A549 (cell line): ENCODE results near the gene RAB3GAP1. TPM values are rescaled to one million over a fixed set of nuclear protein-coding genes. Genes with fewer than 3 reads are reported as not detected.
A peak's percentile ranks its signal among the peaks of the same experiment; 100 is the strongest.

ENCODE experiments used
- ATAC-seq, 2 experiments: fragments of 200-7000 bp in 1 of 2; fragments of >200 bp in 1 of 2; cut with Nextera tagmentation in 1 of 2; cut with Tn5 transposase in 1 of 2; 3 replicates each; pipeline versions ENCODE4 v1.8.0 to v1.9.1; 2018 to 2020; ENCODE audit warnings: mild to moderate bottlenecking in 1 of 2, moderate library complexity in 1 of 2
- CTCF ChIA-PET: fragments of 300-600 bp; sonication (Branson Sonifier 250); formaldehyde crosslinking; extraction: SDS; loops from one replicate; lab custom pipeline; 2021; ENCODE audit warnings: antibody characterized with exemption, inconsistent platforms; lab: Yijun Ruan, JAX
- POLR2A ChIA-PET: fragments of 350-600 bp; formaldehyde crosslinking; extraction: SDS; loops from one replicate; lab custom pipeline; 2021; ENCODE audit warnings: antibody characterized with exemption, inconsistent platforms; lab: Yijun Ruan, JAX
- DNase-seq, 2 experiments: peaks; one replicate each; pipeline versions ENCODE4 v3.0.0 to v3.0.0-alpha.2; 2011 to 2016; ENCODE audit warnings: low read depth in 1 of 2, low spot score in 1 of 2
- FAIRE-seq: peaks from 2 replicates; lab custom pipeline; 2011; peaks lifted over from hg19 to GRCh38; lab: Jason Lieb, UNC
- H3K27ac ChIP-seq, 2 experiments: fragments of >200 bp; sonication (Bioruptor Twin); formaldehyde crosslinking; 3 replicates each; pipeline ENCODE4 v1.5.1; 2016 to 2017
- H3K4me1 ChIP-seq: fragments of >200 bp; sonication (Bioruptor Twin); formaldehyde crosslinking; 3 replicates; pipeline ENCODE4 v1.6.1; 2016
- H3K4me2 ChIP-seq: fragments of >200 bp; sonication (Bioruptor Twin); formaldehyde crosslinking; 3 replicates; pipeline ENCODE4 v1.6.1; 2016
- H3K4me3 ChIP-seq: fragments of >200 bp; sonication (Bioruptor Twin); formaldehyde crosslinking; 3 replicates; pipeline ENCODE4 v1.5.1; 2016
- H3K9me3 ChIP-seq: fragments of >200 bp; sonication (Bioruptor Twin); formaldehyde crosslinking; 3 replicates; pipeline ENCODE4 v1.6.1; 2016
- CBX2 ChIP-seq: fragments of 200-600 bp; sonication (generic); IDR thresholded peaks from 2 replicates; pipeline ENCODE4 v1.6.1; 2016; ENCODE audit warnings: low read depth, mild to moderate bottlenecking, borderline replicate concordance
- CEBPB ChIP-seq, 2 experiments: fragments of >200 bp in 1 of 2; sonication (Bioruptor Twin) in 1 of 2; formaldehyde crosslinking in 1 of 2; IDR thresholded peaks; 2 replicates each; pipeline ENCODE4 v1.6.1; 2012 to 2016
- EHF ChIP-seq: fragments of 250-450 bp; sonication (Bioruptor Pico); IDR thresholded peaks from 2 replicates; pipeline ENCODE4 v1.5.0; 2020; ENCODE audit warnings: mild to moderate bottlenecking
- EP300 ChIP-seq, 2 experiments: fragments of >200 bp; sonication (Bioruptor Twin); formaldehyde crosslinking; IDR thresholded peaks; 2 replicates in 1 of 2; 3 replicates in 1 of 2; pipeline ENCODE4 v1.6.1; 2016 to 2017
- FOSL2 ChIP-seq, 2 experiments: fragments of 450-650 bp in 1 of 2; fragments of >200 bp in 1 of 2; sonication (Bioruptor Twin) in 1 of 2; formaldehyde crosslinking; IDR thresholded peaks; 2 replicates each; pipeline versions ENCODE4 v1.5.0 to v1.6.1; 2016 to 2020; ENCODE audit warnings: mild to moderate bottlenecking in 1 of 2, moderate library complexity in 1 of 2
- GATA3 ChIP-seq: IDR thresholded peaks from 2 replicates; pipeline ENCODE4 v1.6.1; 2012; ENCODE audit warnings: borderline replicate concordance
- HDAC2 ChIP-seq: fragments of 200-600 bp; sonication (generic); IDR thresholded peaks from 2 replicates; pipeline ENCODE4 v1.6.1; 2016
- JUN ChIP-seq, 2 experiments: fragments of >200 bp; sonication (Bioruptor Twin); formaldehyde crosslinking; IDR thresholded peaks; 2 replicates in 1 of 2; 3 replicates in 1 of 2; pipeline ENCODE4 v1.6.1; 2016 to 2017
- MAFK ChIP-seq: fragments of 450-650 bp; IDR thresholded peaks from 2 replicates; pipeline ENCODE4 v1.6.1; 2014; ENCODE audit not compliant: partially characterized antibody
- MAZ ChIP-seq: fragments of 150-350 bp; IDR thresholded peaks from 2 replicates; pipeline ENCODE4 v1.6.1; 2014; ENCODE audit warnings: antibody characterized with exemption, low read depth, low read length, borderline replicate concordance
- POLR2A ChIP-seq: IDR thresholded peaks from 2 replicates; pipeline ENCODE4 v1.6.1; 2012; ENCODE audit warnings: mild to moderate bottlenecking, low read length
- POLR2AphosphoS2 ChIP-seq: conservative IDR thresholded peaks from 2 replicates; pipeline ENCODE4 v1.6.1; 2012; ENCODE audit warnings: low read length, improper control_type of control experiment, inconsistent platforms
- RAD21 ChIP-seq, 2 experiments: fragments of >200 bp in 1 of 2; sonication (Bioruptor Twin) in 1 of 2; formaldehyde crosslinking in 1 of 2; IDR thresholded peaks in 1 of 2; conservative IDR thresholded peaks in 1 of 2; 2 replicates in 1 of 2; 3 replicates in 1 of 2; pipeline ENCODE4 v1.6.1; 2012 to 2018; ENCODE audit warnings: inconsistent platforms in 1 of 2
- SMC3 ChIP-seq: fragments of >200 bp; sonication (Bioruptor Twin); formaldehyde crosslinking; IDR thresholded peaks from 3 replicates; pipeline ENCODE4 v1.6.1; 2018; ENCODE audit warnings: inconsistent platforms
- TFCP2L1 ChIP-seq: fragments of 250-450 bp; sonication (Bioruptor Pico); IDR thresholded peaks from 2 replicates; pipeline ENCODE4 v1.5.0; 2021; ENCODE audit warnings: mild to moderate bottlenecking
- ZC3H11A ChIP-seq: fragments of 450-650 bp; IDR thresholded peaks from 2 replicates; pipeline ENCODE4 v1.6.1; 2014; ENCODE audit warnings: antibody characterized with exemption, mild to moderate bottlenecking
- ZNF302 ChIP-seq: fragments of 250-450 bp; sonication (Bioruptor Pico); IDR thresholded peaks from 2 replicates; pipeline ENCODE4 v1.9.0; 2021; ENCODE audit warnings: inconsistent platforms, mild to moderate bottlenecking, moderate library complexity
- ZSCAN20 ChIP-seq: fragments of 250-450 bp; sonication (Bioruptor Pico); IDR thresholded peaks from 2 replicates; pipeline ENCODE4 v1.8.0; 2022; ENCODE audit warnings: mild to moderate bottlenecking, moderate library complexity
- WGBS: methylation state at CpG from one replicate; pipeline ENCODE4 v1.1.6; 2017; ENCODE audit errors: missing lambda C conversion rate; 5-methylcytosine and 5-hydroxymethylcytosine counted together
- polyA plus RNA-seq, 4 experiments: library from polyadenylated mRNA; depleted of rRNA in 3 of 4; stranded (reverse); fragments of >200 nt; fragmentation: RNase III in 1 of 4; extraction: RNeasy Plus Mini Kit Qiagen cat#74134 plus additional on column Dnase treatment in 1 of 4; gene quantifications; 2 replicates in 3 of 4; 3 replicates in 1 of 4; pipeline ENCODE4 v1.2.3, GENCODE V29; 2011 to 2017
- TF ChIP-seq, protein P1 (sequence below): fragments of >200 bp; sonication (Bioruptor Twin); formaldehyde crosslinking; IDR thresholded peaks from 3 replicates; pipeline ENCODE4 v1.5.1; 2016
- TF ChIP-seq, protein P2 (sequence below): IDR thresholded peaks from 2 replicates; pipeline ENCODE4 v1.6.1; 2012; ENCODE audit warnings: low read depth, borderline replicate concordance
- TF ChIP-seq, protein P3 (sequence below): IDR thresholded peaks from 2 replicates; pipeline ENCODE4 v1.6.1; 2012
- TF ChIP-seq, protein P4 (sequence below): fragments of >200 bp; sonication (Bioruptor Twin); formaldehyde crosslinking; IDR thresholded peaks from 2 replicates; pipeline ENCODE4 v1.6.1; 2016

The RAB3GAP1 gene
- polyA plus RNA-seq, 2 of the 4 experiments (the other 2 are of a cell fraction), result 29.7 to 44.6 TPM

DNA sequence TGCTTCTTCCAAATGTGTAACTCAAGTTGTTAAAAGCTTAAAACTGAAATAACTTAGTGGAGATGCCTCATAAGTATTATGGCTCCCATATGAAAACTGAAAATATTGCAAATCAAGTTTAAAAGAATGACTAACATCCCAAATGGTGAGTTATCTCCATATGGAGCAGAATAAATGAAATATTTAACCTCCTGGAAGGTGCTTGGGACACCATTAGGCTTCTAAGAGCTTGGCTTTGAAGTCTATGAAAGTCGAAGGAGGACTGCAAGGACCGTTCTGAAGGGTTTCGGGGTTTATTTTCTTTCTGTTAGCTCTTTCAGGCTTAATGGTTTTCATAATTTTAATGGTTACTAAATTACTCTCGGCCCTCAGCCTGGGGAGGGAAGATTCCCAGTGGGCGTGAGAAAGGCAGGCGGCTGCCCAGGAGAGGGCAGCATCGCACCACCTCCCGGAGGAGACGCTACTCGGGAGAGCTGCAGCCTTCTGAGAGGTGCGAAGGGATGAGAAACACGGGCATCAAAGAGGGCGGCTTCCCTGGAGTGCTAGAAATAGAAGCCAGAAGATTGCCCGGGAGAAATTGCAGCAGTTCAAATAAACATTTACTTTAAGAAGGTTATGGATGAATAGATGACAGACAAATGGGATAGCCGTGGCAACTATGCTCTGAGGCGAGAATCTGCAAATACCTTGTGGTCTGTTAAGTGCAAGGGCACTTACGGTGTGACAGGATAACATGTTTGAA is 47.9 kb upstream of the RAB3GAP1 start (continued):
- TF ChIP-seq, protein P1, sequence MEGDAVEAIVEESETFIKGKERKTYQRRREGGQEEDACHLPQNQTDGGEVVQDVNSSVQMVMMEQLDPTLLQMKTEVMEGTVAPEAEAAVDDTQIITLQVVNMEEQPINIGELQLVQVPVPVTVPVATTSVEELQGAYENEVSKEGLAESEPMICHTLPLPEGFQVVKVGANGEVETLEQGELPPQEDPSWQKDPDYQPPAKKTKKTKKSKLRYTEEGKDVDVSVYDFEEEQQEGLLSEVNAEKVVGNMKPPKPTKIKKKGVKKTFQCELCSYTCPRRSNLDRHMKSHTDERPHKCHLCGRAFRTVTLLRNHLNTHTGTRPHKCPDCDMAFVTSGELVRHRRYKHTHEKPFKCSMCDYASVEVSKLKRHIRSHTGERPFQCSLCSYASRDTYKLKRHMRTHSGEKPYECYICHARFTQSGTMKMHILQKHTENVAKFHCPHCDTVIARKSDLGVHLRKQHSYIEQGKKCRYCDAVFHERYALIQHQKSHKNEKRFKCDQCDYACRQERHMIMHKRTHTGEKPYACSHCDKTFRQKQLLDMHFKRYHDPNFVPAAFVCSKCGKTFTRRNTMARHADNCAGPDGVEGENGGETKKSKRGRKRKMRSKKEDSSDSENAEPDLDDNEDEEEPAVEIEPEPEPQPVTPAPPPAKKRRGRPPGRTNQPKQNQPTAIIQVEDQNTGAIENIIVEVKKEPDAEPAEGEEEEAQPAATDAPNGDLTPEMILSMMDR, result peak; percentile 92
- TF ChIP-seq RAD21 (conservative IDR thresholded peaks at IDR 0.05 in 1 of 2, IDR thresholded peaks at IDR 0.05 in 1 of 2), result peak; percentile 96 to 98
- TF ChIP-seq HDAC2, result no peak
- TF ChIP-seq, protein P2, sequence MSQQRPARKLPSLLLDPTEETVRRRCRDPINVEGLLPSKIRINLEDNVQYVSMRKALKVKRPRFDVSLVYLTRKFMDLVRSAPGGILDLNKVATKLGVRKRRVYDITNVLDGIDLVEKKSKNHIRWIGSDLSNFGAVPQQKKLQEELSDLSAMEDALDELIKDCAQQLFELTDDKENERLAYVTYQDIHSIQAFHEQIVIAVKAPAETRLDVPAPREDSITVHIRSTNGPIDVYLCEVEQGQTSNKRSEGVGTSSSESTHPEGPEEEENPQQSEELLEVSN, result peak; percentile 82
- no peak for TF ChIP-seq JUN (IDR thresholded peaks at IDR 0.05)
- TF ChIP-seq POLR2A, result no peak
- peak; percentile 90 for TF ChIP-seq SMC3
- TF ChIP-seq, protein P3, sequence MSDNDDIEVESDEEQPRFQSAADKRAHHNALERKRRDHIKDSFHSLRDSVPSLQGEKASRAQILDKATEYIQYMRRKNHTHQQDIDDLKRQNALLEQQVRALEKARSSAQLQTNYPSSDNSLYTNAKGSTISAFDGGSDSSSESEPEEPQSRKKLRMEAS, result peak; percentile 86
- no peak for TF ChIP-seq FOSL2 (IDR thresholded peaks at IDR 0.05)
- TF ChIP-seq FOSL2 (CRISPR knock-in tag; IDR thresholded peaks at IDR 0.05), result no peak

DNA sequence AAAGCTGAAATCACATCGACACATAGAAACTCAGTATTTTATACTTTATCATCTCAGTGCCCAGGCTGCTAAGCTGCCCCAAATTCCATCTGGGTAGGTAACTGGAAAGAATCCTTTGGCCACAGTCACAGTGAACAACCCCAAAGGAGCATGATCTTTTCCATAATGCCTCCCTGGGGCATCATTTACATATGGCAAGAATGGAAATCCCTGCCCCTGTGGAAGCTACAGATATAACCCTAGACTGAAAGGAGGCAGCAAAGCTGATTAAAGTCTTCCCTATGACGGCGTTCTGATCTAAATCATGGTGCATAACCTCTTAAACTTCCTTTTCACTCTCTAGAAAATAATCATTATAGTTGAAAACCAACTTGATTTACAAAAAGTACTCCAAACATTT is 46.3 kb upstream of the RAB3GAP1 start:
- H3K4me2 ChIP-seq, result no peak overlapping the region
- CTCF ChIA-PET, result interaction anchor here (1.3 to 6.3 kb wide), 7 partner anchors 9 to 792 kb away, joined by 3 to 79 read pairs (median 25); no protein-coding TSS in a partner anchor
- H3K9me3 ChIP-seq, result no peaks in the 10 kb centered on the region
- no peak overlapping the region for H3K27ac ChIP-seq
- 64% methylated on average over 3 of the region's 3 CpGs for WGBS
- DNase-seq (no peak), ATAC-seq (no peak), FAIRE-seq (no peak)
- POLR2A ChIA-PET, result no interaction called here
- TF ChIP-seq, protein P2, result no peak
- TF ChIP-seq POLR2AphosphoS2 (no peak), MAFK (no peak), GATA3 (no peak), ZSCAN20 (CRISPR knock-in tag) (no peak), JUN (IDR thresholded peaks at IDR 0.05) (no peak), CBX2 (no peak), EHF (no peak), ZNF302 (CRISPR knock-in tag) (no peak), TFCP2L1 (no peak), CEBPB (IDR thresholded peaks at IDR 0.05) (no peak), EP300 (IDR thresholded peaks at IDR 0.05) (no peak), POLR2A (no peak), ZC3H11A (no peak), MAZ (no peak)
- TF ChIP-seq, protein P4, sequence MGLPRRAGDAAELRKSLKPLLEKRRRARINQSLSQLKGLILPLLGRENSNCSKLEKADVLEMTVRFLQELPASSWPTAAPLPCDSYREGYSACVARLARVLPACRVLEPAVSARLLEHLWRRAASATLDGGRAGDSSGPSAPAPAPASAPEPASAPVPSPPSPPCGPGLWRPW, result no peak
- TF ChIP-seq, protein P1, result no peak
- no peaks in the 10 kb centered on the region; the same call in 2 of the 3 replicates for H3K4me1 ChIP-seq
- H3K4me3 ChIP-seq, result no peak overlapping the region
